A549 (cell line): ENCODE measurements around the gene PTP4A2.

ENCODE experiments used
- CTCF ChIP-seq: fragments of >200 bp; sonication (Bioruptor Twin); formaldehyde crosslinking; IDR thresholded peaks from 3 replicates; pipeline ENCODE4 v1.5.1; 2016
- EP300 ChIP-seq, 2 experiments: fragments of >200 bp; sonication (Bioruptor Twin); formaldehyde crosslinking; IDR thresholded peaks; 2 replicates in 1 of 2; 3 replicates in 1 of 2; pipeline ENCODE4 v1.6.1; 2016 to 2017
- MAX ChIP-seq: IDR thresholded peaks from 2 replicates; pipeline ENCODE4 v1.6.1; 2012
- MAZ ChIP-seq: fragments of 150-350 bp; IDR thresholded peaks from 2 replicates; pipeline ENCODE4 v1.6.1; 2014; ENCODE audit warnings: antibody characterized with exemption, low read depth, low read length, borderline replicate concordance
- POLR2A ChIP-seq: IDR thresholded peaks from 2 replicates; pipeline ENCODE4 v1.6.1; 2012; ENCODE audit warnings: mild to moderate bottlenecking, low read length
- RCOR1 ChIP-seq: fragments of 150-350 bp; IDR thresholded peaks from 2 replicates; pipeline ENCODE4 v1.6.1; 2014; ENCODE audit warnings: antibody characterized with exemption, low read length, low read depth
- RFX5 ChIP-seq: fragments of 450-650 bp; IDR thresholded peaks from 2 replicates; pipeline ENCODE4 v1.7.1; 2014; ENCODE audit warnings: antibody characterized with exemption, mild to moderate bottlenecking, moderate library complexity
- ZNF302 ChIP-seq: fragments of 250-450 bp; sonication (Bioruptor Pico); IDR thresholded peaks from 2 replicates; pipeline ENCODE4 v1.9.0; 2021; ENCODE audit warnings: inconsistent platforms, mild to moderate bottlenecking, moderate library complexity

GRCh38 chr1:31859044-31859443, 79.1 kb downstream of the PTP4A2 start:
- TF ChIP-seq CTCF: no peak
- no peak for TF ChIP-seq RCOR1
- no peak for TF ChIP-seq RFX5
- no peak for TF ChIP-seq EP300 (IDR thresholded peaks at IDR 0.05)
- no peak for TF ChIP-seq MAZ
- no peak for TF ChIP-seq POLR2A
- TF ChIP-seq MAX: no peak
- TF ChIP-seq ZNF302 (CRISPR knock-in tag): no peak
